ENCODE measurements around the gene TEX9. TPM values are rescaled to one million over a fixed set of nuclear protein-coding genes. Genes with fewer than 3 reads are reported as not detected.
"Not testable (repeated sequence)": the region's sequence is repeated elsewhere in the genome, so short reads cannot be mapped to it uniquely, and the experiment has no call there.

The TEX9 gene
- polyA plus RNA-seq (2012; ENCODE audit: insufficient read depth, insufficient read length, low read depth) = 2.3 TPM

DNA sequence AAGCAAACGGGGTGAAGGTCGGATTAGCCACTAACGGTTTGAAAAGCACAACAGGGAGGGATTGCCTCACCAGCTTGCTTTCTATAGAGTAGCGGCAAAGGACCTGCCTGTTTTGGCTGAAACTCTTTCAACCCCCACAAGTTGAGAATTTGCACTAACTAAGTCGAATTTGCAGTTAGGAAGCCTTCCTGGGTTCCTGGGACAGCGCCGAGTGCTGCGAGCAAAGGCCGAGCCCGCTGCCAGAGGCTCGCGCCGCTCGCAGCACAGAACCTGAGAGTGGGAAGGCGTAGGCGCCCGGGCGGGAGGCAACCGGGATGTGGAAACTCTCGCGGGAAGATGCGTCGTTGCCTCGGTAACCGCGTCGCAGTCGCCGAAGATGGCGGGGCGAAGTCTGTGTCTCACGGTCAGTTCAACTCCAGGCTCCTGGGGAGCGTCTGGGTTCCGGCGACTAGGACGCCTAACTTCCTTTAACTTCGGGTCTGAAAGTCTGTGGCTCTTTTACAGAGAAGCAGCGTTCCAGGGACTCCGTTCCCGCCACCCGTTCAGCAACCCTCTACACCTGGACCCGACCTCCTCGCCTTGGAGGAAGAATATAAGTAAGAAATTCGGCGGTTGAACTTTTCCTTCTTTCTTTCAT is at the start of gene TEX9:
Gene TEX9, plus strand, starts transcription at position 352 of the 637 bp plus-strand sequence. Its CDS starts 25 bp downstream, at position 377.
- no peaks in the 10 kb centered on the region for H3K9me3 ChIP-seq
- no peaks in the 10 kb centered on the region for H3K36me3 ChIP-seq
- no peaks in the 10 kb centered on the region for H3K27me3 ChIP-seq
- DNase-seq = peak; percentile 93
- no peak for TF ChIP-seq CTCF (IDR thresholded peaks at IDR 0.05; ENCODE audit: low read depth, low read length)
- H3K4me1 ChIP-seq = peaks cover 3% of the 10 kb centered on the region; the same call in 1 of the 2 replicates
- peak within 1 kb of the TSS; percentile 97 for H3K4me3 ChIP-seq (ENCODE audit: low read depth, low read length)

DNA sequence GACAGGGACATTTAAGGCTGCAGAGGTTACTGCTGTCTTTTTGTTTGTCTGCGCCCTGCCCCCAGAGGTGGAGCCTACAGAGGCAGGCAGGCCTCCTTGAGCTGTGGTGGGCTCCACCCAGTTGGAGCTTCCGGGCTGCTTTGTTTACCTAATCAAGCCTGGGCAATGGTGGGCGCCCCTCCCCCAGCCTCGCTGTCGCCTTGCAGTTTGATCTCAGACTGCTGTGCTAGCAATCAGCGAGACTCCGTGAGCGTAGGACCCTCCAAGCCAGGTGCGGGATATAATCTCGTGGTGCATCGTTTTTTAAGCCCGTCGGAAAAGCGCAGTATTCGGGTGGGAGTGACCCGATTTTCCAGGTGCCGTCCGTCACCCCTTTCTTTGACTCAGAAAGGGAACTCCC is 48.7 kb upstream of the TEX9 start:
- not testable (repeated sequence) for H3K27me3 ChIP-seq; H3K36me3 ChIP-seq; DNase-seq; H3K4me3 ChIP-seq (ENCODE audit: low read depth, low read length); H3K4me1 ChIP-seq; H3K9me3 ChIP-seq

GRCh38 chr15:56320316-56320715 is 44.9 kb upstream of the TEX9 start:
- H3K27me3 ChIP-seq = no peaks in the 10 kb centered on the region
- H3K9me3 ChIP-seq = no peaks in the 10 kb centered on the region

DNA sequence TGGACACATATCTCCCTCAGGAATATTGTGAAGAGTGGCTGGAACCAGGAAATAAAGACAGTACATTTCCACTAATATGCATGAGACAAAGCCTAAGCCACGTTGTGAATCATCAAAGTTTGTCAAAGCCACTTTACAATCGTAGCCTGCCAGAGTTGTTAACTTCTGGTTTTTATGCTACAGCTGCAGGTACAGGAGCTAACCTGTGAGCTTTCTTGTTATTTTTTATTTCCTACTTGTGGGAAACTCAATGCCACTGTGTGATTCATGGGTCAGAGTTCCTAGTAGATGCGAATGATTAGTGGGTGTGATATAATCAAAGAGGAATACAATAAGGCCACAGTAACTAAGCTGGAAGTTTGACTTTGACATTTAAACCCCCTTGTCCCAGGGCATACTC is 44.4 kb upstream of the TEX9 start:
- H3K9me3 ChIP-seq = no peaks in the 10 kb centered on the region
- no peak for TF ChIP-seq CTCF (IDR thresholded peaks at IDR 0.05; ENCODE audit: low read depth, low read length)
- DNase-seq = no peak

More at GRCh38 chr15:56320316-56320715, 44.9 kb upstream of the TEX9 start:
- no peak overlapping the region for H3K4me3 ChIP-seq (ENCODE audit: low read depth, low read length)
- no peaks in the 10 kb centered on the region for H3K36me3 ChIP-seq
- no peaks in the 10 kb centered on the region for H3K4me1 ChIP-seq
- no peak for DNase-seq
- TF ChIP-seq CTCF (IDR thresholded peaks at IDR 0.05; ENCODE audit: low read depth, low read length) = no peak

GRCh38 chr15:56322444-56322843 is 42.8 kb upstream of the TEX9 start:
- no peak for DNase-seq

More for the DNA sequence above, 44.4 kb upstream of the TEX9 start:
- no peak overlapping the region for H3K4me3 ChIP-seq (ENCODE audit: low read depth, low read length)
- H3K27me3 ChIP-seq = no peaks in the 10 kb centered on the region
- no peaks in the 10 kb centered on the region for H3K4me1 ChIP-seq
- no peaks in the 10 kb centered on the region for H3K36me3 ChIP-seq

GRCh38 chr15:56323435-56323834 is 41.8 kb upstream of the TEX9 start:
- Histone ChIP-seq H3K36me3 (no peaks in the 10 kb centered on the region), H3K4me3 (ENCODE audit: low read depth, low read length) (no peak overlapping the region), H3K4me1 (no peaks in the 10 kb centered on the region), H3K27me3 (no peaks in the 10 kb centered on the region), H3K9me3 (no peaks in the 10 kb centered on the region)
- DNase-seq = no peak
- no peak for TF ChIP-seq CTCF (IDR thresholded peaks at IDR 0.05; ENCODE audit: low read depth, low read length)

More at GRCh38 chr15:56322444-56322843, 42.8 kb upstream of the TEX9 start:
- Histone ChIP-seq H3K4me3 (ENCODE audit: low read depth, low read length) (no peak overlapping the region), H3K36me3 (no peaks in the 10 kb centered on the region), H3K9me3 (no peaks in the 10 kb centered on the region), H3K4me1 (no peaks in the 10 kb centered on the region), H3K27me3 (no peaks in the 10 kb centered on the region)
- TF ChIP-seq CTCF (IDR thresholded peaks at IDR 0.05; ENCODE audit: low read depth, low read length) = no peak
